Stimulated activated CD8-positive, alpha-beta memory T cell treated with anti-CD3 and anti-CD28 coated beads, Interleukin-12 subunit alpha, Interleukin-12 subunit beta, amount 100 ng/mL, for 24 hours (primary cell): ENCODE results near the gene PRPH.
"Not testable (repeated sequence)": the region's sequence is repeated elsewhere in the genome, so short reads cannot be mapped to it uniquely, and the experiment has no call there.

ENCODE experiments used
- DNase-seq: peaks from one replicate; pipeline ENCODE4 v3.0.0-alpha.2; 2020; ENCODE audit errors: extremely low read depth

The PRPH gene

DNA sequence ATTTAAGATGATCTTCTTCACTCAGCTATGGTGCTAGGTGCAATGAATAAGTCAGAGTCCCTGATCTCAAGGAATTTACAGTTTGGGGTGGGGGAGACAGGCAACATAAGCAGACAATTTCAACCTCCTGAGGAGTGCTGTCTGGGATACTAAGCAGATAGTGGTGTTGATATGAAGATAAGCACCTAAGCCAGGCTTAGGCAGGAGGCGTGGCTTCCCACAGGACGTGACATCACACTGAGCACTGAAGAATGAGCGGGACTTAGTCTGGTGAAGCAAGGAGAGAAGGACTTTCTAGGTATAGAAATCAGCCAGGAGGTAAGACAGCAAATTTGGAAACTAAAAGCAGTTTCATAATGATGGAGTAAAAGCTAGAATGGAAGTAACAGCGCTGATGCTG lies 6.8 kb downstream of the PRPH start:
- no peak for DNase-seq

DNA sequence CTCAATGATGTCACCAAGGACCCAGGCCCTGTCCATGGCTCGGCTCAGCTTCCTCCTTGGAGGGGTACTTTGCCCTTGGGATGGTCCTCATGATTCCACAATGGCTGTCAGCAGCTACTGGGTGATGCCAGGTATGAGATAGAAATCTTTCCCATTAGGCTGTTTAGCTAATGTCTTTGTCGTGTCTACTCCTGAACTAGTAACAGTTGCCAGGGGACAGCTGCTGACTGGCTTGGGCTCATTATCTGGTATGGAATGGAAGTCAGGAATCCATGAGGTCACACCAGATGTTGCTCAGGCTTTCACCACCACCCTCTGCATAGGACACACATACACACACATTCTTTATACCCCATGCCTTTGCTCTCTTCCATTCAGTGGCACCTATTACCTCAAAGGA lies 9.2 kb downstream of the PRPH start:
- no peak for DNase-seq

DNA sequence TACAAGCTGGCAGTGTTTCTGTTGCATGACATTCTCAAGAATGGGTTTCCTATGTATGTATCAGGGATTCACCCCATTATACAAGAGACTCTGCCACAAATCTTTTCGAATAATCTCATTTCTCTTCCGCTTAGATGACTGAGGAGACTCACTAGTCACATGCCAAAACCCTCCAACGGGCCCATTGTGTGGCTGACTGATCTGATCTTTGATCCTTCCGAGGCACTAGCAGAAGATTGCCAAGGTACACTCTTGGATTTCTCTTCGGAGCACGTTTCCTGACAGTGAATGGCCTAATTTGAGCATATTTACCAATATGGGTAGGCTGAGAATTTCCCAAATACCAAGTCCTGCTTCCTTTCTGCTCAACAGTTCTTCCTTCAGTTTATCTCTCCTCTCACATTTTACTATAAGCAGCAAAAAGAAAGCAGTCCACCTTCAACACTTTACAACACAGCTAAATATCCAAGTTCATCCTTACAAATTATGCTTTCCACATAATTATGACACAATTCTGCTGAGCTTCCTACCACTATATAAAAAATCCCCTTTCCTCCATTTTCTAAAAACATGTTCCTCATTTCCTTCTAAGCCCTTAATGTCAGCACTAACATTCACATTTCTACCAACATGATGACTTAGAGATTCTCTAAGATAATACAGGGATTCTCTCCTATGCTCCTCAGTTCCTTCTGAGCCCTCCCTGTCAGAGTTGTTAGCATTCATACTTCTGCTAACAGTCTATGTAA lies 11.0 kb downstream of the PRPH start:
- DNase-seq = no peak

- no peak for DNase-seq
Observed at GRCh38 chr12:49309386-49309785, 14.4 kb downstream of the PRPH start.

GRCh38 chr12:49310451-49311000 lies 15.6 kb downstream of the PRPH start:
- not testable (repeated sequence) for DNase-seq

DNA sequence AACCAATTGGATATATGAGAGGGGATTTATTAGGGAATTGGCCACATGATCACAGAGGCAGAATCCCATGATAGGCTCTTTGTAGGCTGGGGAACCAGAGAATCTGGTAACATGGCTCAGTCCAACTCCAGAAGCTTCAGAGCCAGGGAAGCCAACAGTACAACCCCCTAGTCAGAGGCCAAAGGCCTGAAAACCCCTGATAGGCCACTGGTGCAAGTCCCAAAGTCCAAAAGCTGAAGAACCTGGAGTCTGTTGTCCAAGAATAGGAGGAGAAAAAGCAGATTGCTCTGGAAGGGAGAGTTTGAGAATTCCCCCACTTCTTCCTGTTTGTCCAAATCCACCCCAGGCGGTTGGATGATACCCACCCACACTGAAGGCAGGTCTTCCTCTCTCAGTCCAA lies 19.9 kb downstream of the PRPH start:
- no peak for DNase-seq

GRCh38 chr12:49317118-49317517 lies 22.2 kb downstream of the PRPH start:
- DNase-seq = not testable (repeated sequence)

GRCh38 chr12:49320411-49321103 lies 25.6 kb downstream of the PRPH start:
- DNase-seq = not testable (repeated sequence)

DNA sequence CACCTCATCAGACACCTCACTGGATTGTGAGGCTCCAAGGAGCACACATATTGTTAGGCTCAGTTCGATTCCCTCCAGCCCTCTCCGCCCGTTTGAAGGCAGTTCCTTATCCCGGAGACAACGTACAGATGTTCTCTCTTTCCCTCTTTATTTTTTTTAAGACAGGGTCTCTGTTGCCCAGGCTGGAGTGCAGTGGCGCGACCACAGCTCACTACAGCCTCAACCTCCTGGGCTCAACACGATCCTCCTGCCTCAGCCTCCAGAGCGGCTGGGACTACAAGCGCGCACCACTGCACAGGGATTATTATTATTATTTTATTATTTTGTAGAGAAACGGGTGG lies 27.4 kb downstream of the PRPH start:
- no peak for DNase-seq

DNA sequence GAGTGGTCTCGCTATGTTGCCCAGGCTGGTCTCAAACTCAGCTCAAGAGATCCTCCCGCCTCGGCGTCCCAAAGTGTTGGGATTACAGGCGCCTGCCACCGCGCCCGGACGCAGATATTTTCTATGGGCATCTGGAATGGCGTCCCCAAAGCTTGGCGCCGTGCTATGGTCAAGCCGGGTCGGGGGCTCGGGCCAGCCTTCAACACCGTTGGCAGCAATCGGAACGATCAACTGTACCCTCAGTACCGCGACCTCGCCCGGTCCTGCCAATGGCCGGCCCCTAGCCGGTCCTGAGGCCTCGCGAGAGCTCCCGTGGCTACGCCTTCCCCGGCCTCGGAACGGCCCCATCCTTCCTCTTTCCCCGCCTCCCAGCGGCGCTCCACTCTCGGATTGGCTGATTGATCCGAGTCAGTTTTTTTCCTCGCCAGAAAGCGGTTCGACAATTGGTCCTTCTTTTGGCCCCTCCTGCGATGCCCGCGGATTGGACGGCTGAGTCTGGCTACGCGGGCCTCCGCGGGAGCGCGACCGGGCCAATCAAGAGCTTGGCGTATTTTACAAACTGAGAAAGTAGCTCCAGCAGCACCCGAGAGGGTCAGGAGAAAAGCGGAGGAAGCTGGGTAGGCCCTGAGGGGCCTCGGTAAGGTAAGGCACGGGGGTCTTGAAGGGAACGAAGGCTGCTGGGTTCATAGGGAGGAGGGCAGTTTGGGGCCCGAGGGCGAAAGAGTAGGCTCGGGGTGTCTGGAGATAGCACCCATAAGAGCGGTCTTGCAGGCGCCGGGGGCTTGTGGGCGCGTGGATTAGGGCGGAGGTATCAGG lies 28.0 kb downstream of the PRPH start, which contains the start of gene TROAP:
TROAP (plus strand) TSS at position 548 of the 816 bp plus-strand sequence. CDS start 354 bp downstream, outside the sequence.
- DNase-seq = peak; percentile 87

- no peak for DNase-seq
Observed at GRCh38 chr12:49323524-49324097, 28.7 kb downstream of the PRPH start.

- DNase-seq = no peak
Observed at GRCh38 chr12:49325606-49326005, 30.7 kb downstream of the PRPH start.

DNA sequence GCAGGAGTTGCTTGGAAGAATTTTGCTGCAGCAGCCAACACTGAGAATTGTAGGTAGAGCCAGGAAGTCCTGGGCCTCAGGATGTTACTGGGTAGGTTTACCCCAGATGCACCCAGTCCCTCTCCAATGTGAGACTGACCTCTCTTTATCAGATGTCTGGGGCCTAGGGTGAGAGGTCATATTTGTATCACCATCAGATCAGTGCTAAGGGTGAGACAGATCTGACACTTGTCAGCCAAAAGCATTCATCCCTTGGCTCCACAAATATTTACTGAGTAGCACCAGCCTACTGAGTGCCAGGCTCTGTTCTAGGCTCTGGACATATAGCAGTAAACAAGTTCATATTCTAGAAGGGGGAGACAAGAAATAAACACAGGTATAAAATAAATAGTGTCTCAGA lies 32.4 kb downstream of the PRPH start:
- no peak for DNase-seq

- DNase-seq = no peak
Observed at GRCh38 chr12:49327887-49328286, 32.9 kb downstream of the PRPH start.

DNA sequence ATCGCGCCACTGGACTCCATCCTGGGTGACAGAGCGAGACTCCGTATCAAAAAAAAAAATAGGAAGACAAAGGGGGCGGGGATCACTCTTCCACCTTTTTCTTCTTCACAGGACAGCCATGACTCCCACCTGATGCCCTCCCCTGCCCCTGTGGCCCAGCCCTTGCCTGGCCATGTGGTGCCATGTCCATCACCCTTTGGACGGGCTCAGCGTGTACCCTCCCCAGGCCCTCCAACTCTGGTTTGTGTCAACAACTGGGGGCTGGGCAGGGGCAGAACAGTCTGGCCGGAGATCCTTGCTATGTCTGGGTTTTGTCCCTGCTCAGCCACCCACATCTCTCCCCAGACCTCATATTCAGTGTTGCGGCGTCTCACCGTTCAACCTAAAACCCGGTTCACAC lies 33.9 kb downstream of the PRPH start:
- DNase-seq = no peak

- DNase-seq = no peak
Observed at GRCh38 chr12:49330032-49330619, 35.2 kb downstream of the PRPH start.

GRCh38 chr12:49330631-49331379 lies 35.9 kb downstream of the PRPH start:
- no peak for DNase-seq

DNA sequence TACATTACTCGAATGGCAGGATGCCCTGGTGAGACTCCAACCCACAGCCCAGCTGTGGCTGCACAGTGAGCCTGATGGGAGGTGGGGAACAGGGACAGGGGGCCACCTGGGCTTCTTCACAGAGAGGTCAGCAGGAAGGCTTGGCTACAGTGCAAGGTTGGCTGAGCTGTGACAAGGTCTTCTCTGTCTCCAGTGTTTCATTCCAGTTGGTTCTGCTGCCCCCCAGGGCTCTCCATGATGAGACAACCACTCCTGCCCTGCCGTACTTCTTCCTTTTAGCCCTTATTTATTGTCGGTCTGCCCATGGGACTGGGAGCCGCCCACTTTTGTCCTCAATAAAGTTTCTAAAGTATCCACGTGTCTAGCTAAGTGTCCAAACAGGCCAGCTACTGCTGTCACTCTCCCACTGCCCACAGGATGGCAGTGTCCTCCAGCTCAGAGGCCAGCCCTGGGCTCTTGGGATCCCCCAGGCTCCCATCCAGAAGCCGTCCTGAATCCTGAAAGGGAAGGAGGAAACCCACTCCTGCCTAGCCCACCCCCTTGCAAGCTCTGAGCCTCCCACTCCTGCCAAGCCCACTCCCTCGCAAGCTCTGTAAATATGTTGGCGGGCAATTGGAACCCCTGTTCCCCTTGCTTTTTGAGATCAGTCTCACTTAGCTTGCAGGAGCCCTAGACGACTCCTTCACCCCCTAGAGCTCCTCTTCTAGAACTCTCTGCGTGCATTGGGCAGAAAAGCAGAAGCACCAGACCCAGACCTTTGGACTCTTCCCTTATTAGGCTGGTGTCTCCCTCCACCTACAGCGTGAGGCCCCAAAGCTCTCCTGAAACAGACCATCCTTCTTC lies 36.7 kb downstream of the PRPH start:
- no peak for DNase-seq

DNA sequence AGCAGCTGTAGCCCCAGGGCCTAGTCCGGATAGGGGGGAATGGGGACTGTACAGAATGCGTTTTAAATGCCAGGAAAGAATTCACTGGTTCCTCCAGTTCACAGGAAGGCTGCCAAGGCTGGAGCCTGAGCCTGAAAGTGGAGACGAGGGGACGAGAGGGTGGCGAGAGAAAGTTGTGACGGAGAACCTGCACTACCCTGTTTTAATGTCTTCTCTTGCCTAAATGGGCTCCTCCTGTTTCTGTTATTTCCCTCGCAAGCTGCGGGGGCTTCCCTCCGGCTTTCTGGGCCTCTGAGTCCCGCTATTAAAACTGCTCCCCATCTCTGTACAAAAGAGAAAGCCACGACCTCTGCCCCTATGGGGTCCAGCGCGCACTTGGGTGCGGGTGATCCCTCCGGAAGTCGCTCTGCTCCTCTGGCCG lies 37.5 kb downstream of the PRPH start:
- no peak for DNase-seq

DNA sequence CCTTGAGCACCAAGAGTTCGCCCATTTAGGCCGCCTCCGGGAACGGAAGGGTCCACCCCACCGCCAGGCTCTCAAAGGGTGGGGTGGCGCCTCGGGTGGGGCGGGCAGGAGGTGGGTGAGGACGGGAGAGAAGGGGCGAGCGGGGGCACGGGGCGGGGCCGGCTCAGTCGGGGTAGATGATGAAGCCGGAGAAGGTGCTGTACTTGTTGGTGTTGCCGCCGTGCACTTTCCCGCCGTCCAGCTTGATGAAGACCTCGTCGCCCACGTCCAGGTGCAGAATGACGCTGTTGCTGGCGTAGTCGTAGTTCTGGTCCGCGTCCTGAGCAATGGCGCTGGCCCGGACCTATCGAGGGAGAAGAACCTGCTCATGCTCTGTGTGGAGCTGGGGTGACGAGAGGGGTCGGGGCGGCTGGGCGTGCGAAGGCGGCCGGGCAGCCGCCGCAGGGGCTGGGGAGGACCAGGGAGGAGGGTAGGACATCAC lies 38.0 kb downstream of the PRPH start:
- no peak for DNase-seq
